HG02763 (cell line): Measurements from ENCODE around the gene GPC6.

Experiments used
- ATAC-seq: cut with Tn5 transposase; IDR thresholded peaks from one replicate; pipeline ENCODE4 v1.9.1; 2021; ENCODE audit warnings: mild to moderate bottlenecking, moderate library complexity; ENCODE audit not compliant: unreplicated experiment

GPC6 gene

DNA sequence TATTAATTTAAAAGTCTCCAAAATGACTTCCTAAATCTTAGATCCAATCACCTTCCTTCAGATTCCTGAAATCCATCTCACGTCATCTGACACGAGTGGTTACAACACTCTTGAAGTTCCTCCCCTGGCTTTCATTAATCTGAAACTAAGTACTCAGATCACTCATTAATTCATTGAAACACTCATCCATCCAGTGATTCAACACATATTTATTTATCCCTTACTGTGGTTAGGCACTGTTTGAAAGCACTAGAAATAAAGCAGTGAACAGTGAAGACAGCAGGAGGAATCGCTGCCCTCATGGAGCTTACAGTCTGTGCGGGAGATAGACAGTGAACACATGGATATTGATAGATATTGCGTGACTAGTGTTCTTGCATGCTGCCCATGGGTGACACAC, 780.5 kb downstream of the GPC6 start:
- no peak for ATAC-seq

DNA sequence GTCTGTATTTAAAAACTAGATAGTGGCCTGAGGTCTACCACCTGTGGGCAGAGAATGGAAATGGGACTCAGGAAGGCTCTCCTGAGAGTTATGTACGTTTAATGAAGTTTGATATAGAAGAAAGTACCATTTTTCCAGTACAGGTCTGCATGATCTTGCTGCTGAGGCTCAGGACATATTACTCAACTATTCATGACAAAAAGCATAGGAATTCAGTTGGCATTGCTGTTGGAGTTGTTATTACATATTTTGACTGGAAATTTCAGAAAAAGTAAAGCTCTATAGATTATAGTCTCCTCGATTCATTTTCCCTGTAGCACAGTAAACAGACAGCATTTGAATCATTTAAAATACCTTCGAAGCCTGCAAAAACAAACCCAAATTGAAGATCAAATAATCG, 783.1 kb downstream of the GPC6 start:
- ATAC-seq: no peak

DNA sequence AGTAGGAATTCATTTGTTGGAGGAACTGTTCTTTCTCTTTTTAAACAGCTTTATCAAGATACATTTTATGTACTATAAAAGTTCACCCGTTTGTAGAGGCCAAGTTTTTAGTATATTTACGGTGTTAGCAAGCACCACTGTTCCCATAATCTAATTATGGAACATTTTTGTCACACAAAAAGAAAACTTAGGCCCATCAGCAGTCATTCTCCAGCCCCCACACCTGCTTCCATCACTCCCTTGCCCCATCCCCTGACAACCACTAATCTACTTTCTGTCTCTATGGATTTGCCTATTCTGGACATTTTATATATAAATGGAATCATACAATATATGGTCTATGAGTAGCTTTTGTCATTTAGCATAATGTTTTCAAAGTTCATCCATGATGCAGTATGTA, 787.9 kb downstream of the GPC6 start:
- ATAC-seq: no peak

DNA sequence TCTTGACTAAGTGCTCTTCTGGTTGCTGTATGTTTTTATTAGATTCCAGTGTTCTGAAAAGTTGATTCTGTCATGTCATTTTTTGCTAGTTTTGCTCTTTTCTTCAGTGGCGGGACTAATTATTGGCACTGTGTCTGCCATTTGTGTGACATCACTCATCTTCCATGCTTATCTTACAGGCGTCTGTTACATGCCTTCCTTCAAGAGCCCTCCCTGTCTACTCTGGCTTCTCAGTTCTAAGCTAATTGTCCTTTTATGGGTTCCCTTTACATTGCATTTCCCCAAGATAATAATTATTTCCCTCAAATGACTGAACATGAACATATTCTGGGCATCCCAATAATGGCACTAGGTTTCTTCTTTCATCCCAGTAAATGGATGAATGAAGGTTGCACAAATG, 793.8 kb downstream of the GPC6 start:
- no peak for ATAC-seq

DNA sequence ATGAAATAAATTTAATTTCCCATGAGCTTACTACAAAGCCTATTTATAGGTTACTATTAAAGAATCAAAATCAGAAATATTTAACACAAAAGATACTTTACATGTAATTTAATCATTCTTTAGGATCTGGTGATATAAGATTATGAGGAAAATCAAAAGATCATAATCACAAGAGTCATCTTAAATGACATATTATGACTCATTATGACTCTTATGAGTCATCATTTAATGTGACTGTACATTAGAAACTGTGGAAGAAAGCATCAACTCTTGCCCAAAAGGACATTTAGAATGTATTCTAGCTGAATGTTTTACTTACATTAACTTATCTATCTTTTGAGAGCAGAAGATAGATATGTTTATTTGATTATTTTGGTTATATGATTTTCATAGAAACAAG, 794.2 kb downstream of the GPC6 start:
- ATAC-seq: no peak

DNA sequence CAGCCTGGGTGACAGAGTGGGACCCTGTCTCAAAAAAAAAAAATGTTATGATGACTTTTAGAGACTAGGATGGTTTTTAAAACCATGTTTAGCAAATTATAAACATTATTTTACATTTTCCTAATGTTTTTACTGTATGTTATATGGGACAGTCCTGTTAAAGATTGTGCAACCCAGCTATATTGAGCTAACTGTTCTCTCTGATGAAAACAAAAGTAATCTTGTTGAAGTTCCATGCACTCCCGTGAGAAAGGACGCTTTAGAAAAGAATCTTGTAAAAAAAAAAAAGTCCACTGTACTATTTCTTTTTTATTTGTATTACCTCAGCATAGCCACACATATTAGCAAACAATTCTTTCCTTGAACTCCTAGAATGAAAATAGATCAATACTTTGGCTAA, 801.6 kb downstream of the GPC6 start:
- no peak for ATAC-seq

DNA sequence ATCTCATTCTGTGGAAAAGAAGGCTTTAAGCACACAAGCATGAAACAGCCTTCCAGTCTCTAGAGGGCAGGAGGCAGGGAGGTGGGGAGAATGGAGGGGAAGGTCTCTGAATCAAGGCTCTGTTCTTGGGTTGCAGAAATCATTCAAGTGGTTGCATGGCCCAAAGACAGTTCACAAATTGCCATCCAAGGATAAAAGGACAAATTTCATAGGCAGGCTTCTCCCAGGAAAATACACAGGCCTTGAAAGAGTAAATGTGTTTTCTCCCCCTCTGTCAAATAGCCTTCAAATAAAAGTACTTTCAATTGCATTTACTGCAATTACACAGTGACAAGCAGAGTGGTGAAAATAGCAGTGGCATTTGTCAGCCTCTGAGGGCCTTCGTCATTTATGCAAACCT, 802.0 kb downstream of the GPC6 start:
- ATAC-seq: no peak

DNA sequence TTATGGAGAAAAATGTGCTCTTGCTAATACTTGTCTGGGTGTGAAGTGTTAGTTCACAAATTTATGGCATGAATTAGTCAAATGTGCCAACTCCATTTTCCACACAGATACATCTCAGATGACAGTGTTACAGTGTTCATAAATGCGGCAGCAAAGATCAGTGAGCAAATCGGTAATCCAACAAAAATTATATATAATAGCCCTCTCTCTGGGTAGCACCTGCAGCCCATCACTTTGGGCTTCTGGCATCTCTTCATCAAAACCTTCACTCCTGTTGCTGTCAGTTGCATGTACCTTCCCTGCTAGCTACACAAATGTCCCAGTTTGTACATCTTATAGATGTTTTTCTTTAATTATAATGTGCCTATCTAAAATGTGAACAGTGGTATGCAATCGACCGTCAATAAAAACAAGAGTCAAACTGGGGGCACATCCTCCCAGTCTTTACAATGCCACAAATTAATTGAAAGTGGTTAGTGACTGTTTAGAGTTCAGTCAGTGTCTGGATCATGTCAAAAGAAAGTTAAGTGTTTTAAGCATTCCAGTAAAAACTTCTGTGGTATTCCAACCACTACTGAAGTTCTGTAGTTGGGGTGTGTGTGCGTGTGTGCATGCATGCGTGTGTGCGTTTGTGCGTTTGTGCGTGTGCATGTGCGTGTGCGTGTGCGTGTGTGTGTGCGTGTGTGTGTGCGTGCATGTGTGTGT, 804.0 kb downstream of the GPC6 start:
- no peak for ATAC-seq

DNA sequence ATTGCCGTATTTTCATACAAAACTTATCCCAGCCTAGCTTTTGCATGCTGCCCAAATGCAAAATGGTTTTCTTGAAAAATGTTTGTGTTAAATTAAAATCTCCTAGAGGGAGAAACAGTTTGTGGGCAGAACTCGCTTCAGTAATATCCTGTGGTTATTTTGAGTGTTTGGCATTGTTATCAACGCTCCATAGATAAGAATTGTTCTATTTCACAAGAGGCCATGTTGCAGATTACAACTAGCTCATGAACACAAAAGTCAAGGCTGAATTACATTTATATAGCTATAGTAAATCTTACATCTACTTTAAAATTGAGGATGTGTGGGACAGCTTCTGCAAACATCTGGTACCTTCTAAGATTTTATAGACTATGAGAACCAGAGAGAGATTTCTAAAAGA, 805.0 kb downstream of the GPC6 start:
- no peak for ATAC-seq

DNA sequence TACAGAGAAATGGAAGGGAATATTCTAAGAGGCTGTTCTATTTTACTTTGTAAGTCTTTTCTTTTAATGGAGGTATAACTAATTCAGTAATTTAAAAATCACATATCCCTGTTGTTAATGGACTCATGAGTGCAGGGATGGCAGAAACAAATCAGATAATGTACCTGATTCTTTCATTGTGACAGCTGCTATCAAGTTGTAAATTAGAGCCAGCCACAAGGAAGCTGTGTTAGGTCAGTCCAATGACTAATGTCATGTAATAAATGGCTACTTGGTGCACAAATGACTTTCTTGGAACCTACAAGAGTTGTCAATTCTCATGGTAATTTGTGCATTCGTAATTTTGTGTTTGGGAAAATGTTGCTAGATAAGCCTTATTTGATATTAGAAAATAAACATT, 806.5 kb downstream of the GPC6 start:
- ATAC-seq: no peak

DNA sequence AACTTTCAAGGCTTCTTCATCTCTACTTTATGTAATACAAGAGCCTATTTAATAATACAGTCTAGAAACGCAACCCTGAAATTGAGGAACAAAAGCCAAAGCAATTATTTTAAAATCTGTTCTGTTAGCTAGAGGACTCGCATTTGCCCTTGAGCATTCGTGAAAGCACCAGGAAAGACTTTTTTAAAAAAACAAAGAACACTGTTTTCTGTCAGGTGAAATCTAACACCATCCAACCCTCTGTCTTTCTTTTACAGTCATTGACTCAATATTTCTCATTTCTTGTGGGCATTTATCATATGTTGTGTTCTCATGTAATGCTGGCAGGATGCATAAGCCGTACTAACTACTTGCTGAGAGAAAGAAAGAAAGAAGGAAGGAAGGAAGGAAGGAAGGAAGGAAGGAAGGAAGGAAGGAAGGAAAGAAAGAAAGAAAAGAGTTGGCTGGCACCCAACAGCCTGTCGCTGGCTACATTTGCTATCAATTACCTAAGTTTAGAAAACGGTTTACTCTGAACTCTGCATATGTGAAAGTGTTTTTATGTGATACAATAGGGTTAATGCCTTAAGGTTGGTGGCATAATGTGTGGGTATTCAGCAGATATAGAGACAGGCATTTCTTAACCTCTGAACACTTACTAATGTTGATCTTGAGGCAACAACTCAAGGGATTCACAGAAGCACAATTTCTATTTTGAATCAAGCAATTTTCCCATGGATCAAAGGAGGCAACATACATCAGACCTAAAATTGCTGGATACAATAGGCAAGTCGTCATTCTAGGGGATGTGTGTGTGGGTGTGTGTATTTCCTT, 807.4 kb downstream of the GPC6 start:
- ATAC-seq: no peak

DNA sequence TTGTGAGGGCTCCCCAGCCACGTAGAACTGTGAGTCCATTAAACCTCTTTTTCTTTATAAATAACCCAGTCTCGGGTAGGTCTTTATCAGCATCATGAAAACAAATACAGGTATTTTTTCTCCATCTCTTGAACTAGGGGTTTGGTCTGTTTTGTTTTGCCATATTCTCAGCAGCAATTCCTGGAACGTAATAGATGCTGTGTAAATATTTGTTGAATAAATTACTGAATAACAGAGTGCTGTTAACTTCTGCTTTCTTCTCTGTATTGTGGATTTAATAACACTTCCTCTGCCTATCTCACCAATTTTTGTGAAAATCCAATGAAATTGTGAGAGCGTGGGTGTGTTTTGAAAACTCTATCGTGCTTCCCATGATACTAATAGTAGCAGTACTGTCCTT, 823.4 kb downstream of the GPC6 start:
- no peak for ATAC-seq

DNA sequence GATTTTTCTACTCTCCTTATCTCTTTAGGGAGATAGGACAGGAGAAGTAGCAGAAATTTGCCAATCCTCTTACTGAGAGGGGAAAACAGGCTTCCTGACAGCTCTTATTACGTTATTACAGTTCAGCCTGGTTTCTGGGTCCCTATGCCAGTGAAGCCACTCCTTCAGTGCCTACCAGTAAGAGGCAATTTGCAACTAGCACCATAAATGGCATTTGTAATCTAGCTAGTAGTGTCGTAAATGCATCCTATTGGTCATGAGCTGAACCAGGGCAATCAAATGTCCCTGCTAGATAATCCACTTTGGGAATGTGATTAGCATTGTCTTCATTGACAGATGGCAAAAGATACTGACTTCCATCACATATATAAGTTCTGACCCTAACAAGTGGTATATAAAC, 824.1 kb downstream of the GPC6 start:
- ATAC-seq: no peak

DNA sequence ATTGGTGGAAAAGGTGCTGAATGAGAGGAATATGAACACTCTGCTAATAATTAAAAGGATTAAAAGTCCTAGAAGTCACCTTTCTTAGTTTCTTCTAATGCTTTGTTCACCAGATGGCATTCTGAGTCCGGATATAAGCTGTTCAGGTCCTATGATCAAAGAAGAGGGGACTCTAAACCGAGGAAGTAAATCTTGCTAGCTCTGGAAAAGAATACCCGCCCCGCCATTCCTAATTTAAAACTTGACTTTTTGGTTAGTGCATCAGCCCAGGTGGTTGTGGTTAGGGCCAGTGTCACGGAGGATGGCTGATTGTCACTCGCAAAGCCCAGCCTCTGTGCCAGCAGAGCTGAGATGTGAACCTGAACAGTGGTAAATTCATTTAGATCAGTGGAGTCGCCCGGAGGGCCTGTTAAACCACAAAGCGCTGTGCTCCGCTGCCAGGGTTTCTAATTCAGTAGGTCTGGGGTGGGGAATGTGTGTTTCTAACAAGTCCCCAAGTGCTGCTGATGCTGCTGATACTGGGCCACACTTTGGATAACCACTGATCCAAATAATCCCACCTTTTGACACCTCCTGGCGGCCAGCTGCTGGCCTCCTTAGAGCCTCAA, 827.5 kb downstream of the GPC6 start:
- no peak for ATAC-seq

DNA sequence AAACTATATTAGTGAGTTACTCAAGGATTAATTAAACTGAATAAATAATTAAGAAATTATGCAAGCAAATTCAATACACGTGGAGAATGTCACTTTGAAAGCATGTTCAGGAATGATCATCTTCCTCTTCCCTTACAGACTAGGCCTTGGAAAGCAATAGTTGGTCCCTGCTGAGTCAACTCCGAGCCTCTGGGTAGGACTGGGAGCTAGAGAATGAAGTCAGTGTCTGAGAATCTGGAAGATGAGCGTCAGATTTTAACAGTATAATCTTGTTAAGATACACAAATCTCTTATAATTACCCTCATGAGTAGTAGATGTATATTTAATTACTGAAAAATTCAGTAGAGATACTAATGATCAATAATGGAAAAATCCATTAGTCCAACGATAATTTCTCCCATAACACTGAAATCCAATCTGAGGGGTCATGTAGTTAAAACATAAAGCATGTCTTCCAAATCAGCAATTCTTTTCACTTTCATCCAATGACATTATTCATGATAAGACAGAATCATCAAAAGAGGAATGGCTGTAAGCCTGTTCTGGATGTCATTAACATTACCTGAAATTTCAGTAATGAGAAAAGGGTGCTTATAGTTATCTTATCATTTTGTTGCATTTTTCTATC, 829.9 kb downstream of the GPC6 start:
- no peak for ATAC-seq

DNA sequence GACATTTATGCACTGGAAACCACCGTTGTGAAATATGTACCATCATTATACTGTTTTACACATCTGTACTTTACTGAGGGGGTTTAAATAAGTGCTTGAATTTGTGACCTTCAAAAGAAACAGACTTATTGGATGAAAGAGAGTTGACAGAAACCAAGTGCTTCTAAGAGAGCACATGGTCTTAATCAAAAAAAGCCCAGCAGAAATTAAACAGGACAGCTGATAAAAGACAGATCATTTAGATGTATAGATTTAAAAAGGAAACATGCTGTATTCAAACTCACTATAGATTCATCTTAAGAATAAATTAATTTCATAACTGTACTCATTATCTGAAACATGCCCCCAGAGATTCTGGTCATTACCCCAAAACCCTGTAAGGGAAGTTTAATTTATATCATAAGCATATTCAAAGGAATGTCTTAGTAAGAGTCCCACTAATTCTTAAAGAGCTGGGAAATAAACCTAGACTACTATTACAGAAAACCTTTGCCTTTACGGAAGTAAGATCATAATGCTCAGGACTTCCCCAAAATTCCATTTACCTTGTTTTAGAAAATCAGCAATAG, 831.1 kb downstream of the GPC6 start:
- ATAC-seq: no peak

DNA sequence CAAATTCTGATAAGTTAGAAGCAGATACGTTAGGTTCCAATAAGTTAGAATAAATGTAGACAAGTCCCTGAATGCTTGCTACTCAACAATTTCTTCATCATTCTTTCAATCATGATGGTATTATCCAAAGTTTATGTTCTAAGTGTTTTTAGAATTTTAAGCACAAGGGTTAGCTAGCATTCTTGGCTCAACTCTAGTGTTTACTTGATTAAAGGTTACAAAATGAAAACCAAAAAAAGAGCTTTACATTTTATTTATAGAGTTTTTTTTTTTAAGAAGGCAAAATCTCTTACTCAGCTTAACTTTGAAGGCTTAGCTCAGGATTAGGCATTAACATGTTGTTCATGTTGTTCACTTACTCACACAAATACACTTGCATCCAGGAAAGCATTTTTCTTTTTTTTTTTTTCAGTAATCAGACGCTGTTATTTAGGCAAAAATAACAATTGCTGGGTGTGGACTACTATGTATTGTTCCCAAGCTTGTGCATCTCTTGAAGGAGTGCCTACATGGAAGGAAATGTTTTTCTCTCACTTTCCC, 832.3 kb downstream of the GPC6 start:
- no peak for ATAC-seq

DNA sequence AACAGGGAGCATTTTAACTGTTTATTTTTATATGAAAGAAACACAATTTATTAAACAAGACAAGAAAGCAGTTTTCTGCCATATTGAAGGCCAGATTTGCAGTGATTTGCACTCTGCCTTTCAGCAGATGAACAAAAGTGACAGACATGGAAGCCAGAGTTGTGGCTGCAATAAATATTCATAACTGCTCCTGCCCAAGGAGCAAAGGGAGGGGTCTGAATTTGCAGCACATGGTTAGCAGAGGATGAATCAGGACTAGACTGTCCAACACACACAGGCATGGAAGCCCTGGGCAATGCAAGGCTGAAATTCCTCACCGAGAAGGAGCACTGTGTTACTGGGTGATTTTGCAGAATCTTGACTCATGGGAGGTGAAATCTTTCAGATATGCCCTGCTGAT, 834.7 kb downstream of the GPC6 start:
- ATAC-seq: no peak

DNA sequence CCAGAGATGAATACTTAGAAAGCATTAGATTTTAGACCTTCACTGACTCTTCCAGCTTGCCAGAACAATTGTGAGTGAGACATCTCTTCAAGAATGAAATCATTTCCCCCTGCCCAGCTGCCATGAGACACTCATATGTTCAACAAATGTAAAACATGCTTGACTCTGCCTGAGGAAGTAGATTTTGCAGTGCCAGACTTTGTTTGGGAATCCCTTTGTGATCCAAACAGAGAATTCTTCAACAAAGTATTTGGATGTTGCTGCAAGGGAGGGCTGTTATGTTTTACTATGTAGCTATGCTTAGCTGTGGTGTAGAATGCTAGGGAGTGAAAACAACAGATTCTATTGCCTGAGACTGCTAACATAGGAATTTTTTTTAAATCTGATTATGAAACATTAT, 836.5 kb downstream of the GPC6 start:
- ATAC-seq: no peak

DNA sequence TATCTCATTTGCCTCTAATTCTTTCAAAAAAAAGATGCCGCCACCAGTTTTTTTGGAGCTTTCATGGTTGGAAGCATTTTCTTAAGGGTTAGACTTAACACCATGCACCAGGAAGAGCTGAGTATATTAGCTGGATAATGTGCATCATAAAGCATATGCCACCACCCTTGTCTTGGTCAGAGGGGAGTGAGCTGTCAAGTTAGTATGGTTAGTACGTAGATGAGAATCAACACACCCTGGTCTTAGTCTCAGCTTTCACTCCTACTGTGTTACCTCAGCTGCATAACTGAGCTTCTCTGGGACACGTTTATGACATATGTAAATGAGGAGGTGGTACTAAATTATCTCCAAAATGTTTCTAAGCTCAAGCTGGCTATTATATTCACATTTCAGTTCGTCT, 837.2 kb downstream of the GPC6 start:
- no peak for ATAC-seq

DNA sequence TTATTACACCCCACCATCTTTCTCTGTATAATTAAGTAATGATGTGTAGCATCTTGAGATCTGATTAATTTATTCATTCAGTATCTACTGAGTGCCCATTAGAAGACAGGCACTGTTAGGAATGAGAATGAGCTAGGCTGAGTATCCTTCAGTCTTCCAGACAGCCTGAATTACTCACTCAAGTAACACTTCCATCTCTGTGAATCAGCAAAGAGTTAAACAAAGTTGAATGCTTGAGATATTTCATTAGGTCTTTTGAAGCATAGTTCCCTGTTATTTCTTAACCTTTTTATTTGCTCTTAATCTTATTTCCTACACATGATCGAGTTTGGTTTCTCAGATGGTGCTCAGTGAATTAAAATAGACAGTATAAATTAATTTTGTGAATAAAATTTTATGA, 839.1 kb downstream of the GPC6 start:
- no peak for ATAC-seq
